Stimulated activated CD4-positive, alpha-beta T cell treated with anti-CD3 and anti-CD28 coated beads, Interleukin-1b, Interleukin-23, amount 100 ng/mL, for 1 hour (primary cell): ENCODE results near the gene WDR47.
"Not testable (repeated sequence)": the region's sequence is repeated elsewhere in the genome, so short reads cannot be mapped to it uniquely, and the experiment has no call there.

Experiments used
- DNase-seq, 2 donors: peaks; one replicate each; pipeline ENCODE4 v3.0.0-alpha.2; 2020; ENCODE audit warnings: low read depth in 2 of 2

Gene WDR47

GRCh38 chr1:109052145-109052544 lies 10.2 kb upstream of the WDR47 start:
- not testable (repeated sequence) for DNase-seq

- DNase-seq, result no peak
These were observed 8.5 kb upstream of the WDR47 start for GRCh38 chr1:109050228-109050995.

- DNase-seq, result no peak
These were observed 6.4 kb upstream of the WDR47 start for GRCh38 chr1:109048335-109048734.

- no peak for DNase-seq
These were observed 5.4 kb upstream of the WDR47 start for GRCh38 chr1:109047339-109047738.

- DNase-seq, result no peak
These were observed 4.8 kb upstream of the WDR47 start for GRCh38 chr1:109046671-109047070.

GRCh38 chr1:109045595-109045994 lies 3.7 kb upstream of the WDR47 start:
- no peak for DNase-seq

- peak in 1 of 2 donors; percentile 3 for DNase-seq
These were observed 797 bp downstream of the WDR47 start for GRCh38 chr1:109040989-109041620.

- no peak for DNase-seq
These were observed 1.3 kb downstream of the WDR47 start for GRCh38 chr1:109040627-109040988.

- no peak for DNase-seq
These were observed 7.5 kb downstream of the WDR47 start for GRCh38 chr1:109034382-109034781.

GRCh38 chr1:109029493-109029892 lies 12.4 kb downstream of the WDR47 start:
- not testable (repeated sequence) for DNase-seq

GRCh38 chr1:109027841-109028240 lies 14.1 kb downstream of the WDR47 start:
- no peak for DNase-seq

GRCh38 chr1:109025694-109026093 lies 16.2 kb downstream of the WDR47 start:
- no peak for DNase-seq

- no peak for DNase-seq
These were observed 17.3 kb downstream of the WDR47 start for GRCh38 chr1:109024646-109025045.

GRCh38 chr1:109020693-109021257 lies 21.1 kb downstream of the WDR47 start:
- no peak for DNase-seq

- not testable (repeated sequence) for DNase-seq
These were observed 24.2 kb downstream of the WDR47 start for GRCh38 chr1:109017719-109018118.

GRCh38 chr1:109017134-109017533 lies 24.8 kb downstream of the WDR47 start:
- no peak for DNase-seq

- DNase-seq, result no peak
These were observed 30.6 kb downstream of the WDR47 start for GRCh38 chr1:109011335-109011734.

GRCh38 chr1:108996622-108997021 lies 45.3 kb downstream of the WDR47 start:
- DNase-seq, result not testable (repeated sequence)

GRCh38 chr1:108983114-108983513 lies 58.8 kb downstream of the WDR47 start:
- no peak for DNase-seq

- no peak for DNase-seq
These were observed 65.2 kb downstream of the WDR47 start for GRCh38 chr1:108976658-108977057.

GRCh38 chr1:108972951-108973350 lies 69.0 kb downstream of the WDR47 start:
- no peak for DNase-seq

GRCh38 chr1:108969346-108969745 lies 72.6 kb downstream of the WDR47 start:
- no peak for DNase-seq

- DNase-seq, result peak; percentile 75 to 80
These were observed 78.7 kb downstream of the WDR47 start, which contains the start of gene CLCC1 for GRCh38 chr1:108963052-108963686. TSS of gene CLCC1 (minus strand) at chr1:108963484. CDS start at chr1:108950437, 13,047 bp downstream.
